Head of caudate nucleus (tissue), 42 donors: ENCODE results near the gene KLHL5.

Experiments used
- DNase-seq, 42 donors: peaks; one replicate each; pipeline versions ENCODE4 v3.0.0 to v3.0.0-alpha.2; 2020 to 2021; ENCODE audit warnings: mixed read lengths in 7 of 42
- intact Hi-C: fragments of 100-400 bp; cut with DNase I; formaldehyde crosslinking; loops from one replicate; pipeline ENCODE4 v1.15.0; 2022

Gene KLHL5

DNA sequence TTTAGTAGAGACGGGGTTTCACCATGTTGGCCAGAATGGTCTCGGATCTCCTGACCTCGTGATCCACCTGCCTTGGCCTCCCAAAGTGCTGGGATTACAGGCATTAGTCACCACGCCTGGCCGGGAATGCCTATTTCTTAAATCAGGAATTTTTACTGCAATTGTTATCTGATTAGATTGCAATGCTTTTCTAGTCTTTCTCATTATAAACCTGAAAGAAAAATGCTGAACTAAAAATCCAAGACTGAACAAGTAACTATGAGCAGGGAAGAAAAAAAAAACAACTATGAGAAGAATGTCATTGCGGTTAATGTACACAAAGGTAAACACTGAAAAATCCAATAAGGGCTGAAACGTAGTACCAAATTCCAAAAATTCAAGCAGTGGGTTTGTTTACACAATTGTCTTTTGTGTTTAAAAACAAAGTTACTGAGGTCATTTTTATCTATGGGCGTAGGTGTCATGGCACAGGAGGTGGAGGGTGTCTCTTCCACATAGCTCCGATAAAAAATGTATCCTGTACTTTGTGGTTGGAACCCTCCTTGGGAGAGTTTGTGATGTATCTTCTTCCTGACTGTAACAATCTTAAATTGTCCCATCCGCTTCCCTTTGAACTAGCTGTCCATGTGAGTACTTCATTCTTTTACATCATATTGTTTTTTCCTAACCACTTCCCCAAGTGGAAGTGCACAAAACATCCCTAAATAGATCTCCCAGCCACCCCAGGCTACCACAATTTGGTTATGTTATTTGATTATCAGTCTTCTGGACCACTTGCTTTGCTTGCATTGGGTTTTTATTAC is 18.8 kb upstream of the KLHL5 start:
- no peak for DNase-seq
- intact Hi-C loops: loop anchor here (10.0 kb wide), 1 partner anchor 142 kb away; the partner anchor contains the start of gene WDR19

DNA sequence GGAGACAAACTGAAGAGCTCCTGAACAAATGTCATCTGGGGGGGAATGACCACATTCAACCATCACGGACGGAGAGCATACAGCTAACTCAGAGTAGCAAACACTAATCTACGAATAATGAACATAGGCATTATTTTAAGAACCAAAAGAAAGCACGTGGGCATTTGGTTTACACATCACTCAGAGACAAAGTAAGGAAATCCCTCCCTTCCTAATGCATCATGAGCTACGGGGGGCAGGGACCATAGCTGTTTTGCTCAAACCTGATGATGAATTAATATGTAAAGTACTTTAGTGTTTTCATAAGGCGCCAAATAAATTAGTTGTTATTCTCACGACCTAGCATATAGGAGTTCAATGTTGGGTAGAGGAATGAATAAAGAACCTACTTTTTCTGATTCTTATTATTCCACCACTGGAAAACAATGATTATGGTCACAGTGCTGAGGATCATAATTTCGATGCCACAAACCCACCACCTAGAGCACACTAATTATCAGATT is 18.1 kb upstream of the KLHL5 start:
- no peak for DNase-seq
- intact Hi-C loops: loop anchor here (10.0 kb wide), 1 partner anchor 141 kb away; the partner anchor contains the start of gene WDR19

DNA sequence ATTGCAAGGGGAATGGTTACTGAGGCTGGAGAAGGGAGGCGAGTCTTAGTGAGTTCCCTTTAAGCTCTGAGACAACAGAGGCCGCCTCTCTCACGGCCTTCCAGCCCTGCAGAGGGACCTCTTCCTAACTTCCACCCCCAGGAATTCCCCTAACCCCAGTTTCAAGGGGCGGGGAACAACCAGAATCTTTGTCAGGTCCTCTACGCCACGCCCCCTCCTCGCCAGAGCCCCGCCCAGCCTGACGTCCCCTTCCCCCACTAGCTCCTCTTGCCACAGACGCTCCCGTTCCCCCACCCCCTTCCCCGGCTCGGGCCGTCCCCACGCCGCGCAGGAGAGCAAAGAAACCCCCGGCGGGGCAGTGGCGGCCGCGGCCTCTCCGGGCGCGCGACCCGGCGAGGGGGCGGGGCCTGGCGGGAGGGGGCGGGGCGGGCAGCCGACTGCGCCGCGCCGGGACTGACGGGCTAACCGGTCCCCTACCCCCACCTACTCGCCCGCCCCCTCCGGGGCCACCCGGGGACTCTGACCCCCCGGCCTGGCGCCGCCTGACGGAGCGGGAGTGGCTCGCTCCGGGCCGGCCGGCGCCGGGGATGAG is 17.6 kb upstream of the KLHL5 start:
- peak; percentile 78 to 95 (median 90) for DNase-seq
- intact Hi-C loops: loop anchor here (10.0 kb wide), 1 partner anchor 140 kb away; the partner anchor contains the start of gene WDR19

DNA sequence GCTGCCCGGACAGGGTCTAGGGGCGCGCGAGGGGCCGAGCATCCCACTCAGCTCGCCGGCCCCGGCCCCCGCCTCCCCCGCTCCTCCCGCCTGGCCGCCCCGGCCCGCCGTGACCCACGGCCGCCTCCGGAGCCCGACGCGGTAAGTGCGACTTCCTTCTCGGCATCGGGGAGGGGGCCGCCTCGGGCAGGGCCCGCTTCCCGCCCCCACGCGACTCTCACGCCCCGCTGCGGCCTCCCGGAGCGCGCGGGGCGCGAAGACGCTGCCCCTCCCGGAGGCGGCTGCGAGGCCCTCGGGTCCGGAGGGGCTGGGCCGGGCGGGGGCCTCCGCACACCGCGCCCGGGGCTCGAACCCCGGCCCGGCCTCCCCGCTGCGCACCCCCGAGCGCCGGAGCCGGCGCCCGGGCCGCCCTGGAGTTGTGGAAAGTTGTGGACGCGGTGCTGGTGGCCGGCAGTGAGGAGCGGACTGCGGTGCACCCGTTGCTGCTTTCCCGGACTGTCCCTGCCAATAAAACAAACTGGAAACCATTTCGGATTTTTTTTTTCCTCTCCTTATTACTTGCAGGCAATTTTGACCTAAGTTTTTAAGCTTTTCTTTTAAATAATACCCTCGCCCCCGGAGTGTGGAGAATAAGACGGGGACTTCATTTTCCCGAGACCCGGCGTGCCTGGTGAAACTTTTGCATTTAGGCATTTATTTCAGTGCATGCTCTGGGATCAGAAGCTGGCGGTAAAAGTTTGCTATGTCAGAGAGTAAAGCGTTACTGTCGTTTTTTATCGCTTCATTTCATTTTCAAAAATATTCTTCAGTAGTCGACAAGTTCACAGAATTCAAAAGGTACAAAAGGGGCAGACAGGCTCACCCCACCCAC is 16.8 kb upstream of the KLHL5 start:
- peak in 28 of 42 donors; percentile 9 to 67 (median 36) for DNase-seq
- intact Hi-C loops: loop anchor here (10.0 kb wide), 1 partner anchor 140 kb away; the partner anchor contains the start of gene WDR19

DNA sequence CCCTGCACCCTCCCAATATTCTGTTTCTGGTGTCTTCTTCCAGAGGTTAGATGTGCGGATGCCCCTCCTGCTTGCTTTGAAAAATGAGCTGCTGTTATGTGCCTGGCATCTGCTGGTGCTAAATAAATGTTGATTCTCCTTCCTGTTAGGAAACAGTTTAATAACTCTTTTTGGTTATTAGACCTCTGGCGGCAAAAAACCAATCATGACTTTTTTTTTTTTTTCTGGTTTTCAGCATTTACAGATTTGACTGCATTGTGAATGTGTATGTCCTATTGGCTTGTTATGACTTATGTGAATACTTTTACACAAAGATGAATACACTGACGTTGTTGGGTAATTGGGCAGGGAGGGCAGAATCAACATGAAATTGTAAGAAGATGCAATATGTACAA is 16.2 kb upstream of the KLHL5 start:
- DNase-seq: no peak
- intact Hi-C loops: loop anchor here (10.0 kb wide), 1 partner anchor 139 kb away; the partner anchor contains the start of gene WDR19

DNA sequence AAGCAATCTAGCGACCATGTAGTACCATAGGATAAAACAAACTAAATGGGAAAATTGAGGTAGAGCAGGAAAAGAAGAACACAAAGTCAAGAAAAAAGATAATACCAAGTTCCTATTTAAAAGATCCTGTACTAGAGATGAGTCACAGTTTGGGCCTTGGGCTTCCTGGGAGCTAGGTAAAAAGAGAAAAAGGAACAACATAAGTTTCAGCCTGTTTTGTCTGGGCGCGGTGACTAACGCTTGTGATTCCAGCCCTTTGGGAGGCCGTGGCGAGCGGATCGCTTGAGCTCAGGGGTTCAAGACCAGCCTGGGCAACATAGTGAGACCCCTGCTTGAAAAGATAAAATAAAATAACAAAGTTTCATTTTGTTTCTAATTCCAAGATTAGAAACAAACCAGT is 15.8 kb upstream of the KLHL5 start:
- intact Hi-C loops: loop anchor here (10.0 kb wide), 1 partner anchor 139 kb away; the partner anchor contains the start of gene WDR19
- peak in 2 of 42 donors; percentile 41 to 55 for DNase-seq

DNA sequence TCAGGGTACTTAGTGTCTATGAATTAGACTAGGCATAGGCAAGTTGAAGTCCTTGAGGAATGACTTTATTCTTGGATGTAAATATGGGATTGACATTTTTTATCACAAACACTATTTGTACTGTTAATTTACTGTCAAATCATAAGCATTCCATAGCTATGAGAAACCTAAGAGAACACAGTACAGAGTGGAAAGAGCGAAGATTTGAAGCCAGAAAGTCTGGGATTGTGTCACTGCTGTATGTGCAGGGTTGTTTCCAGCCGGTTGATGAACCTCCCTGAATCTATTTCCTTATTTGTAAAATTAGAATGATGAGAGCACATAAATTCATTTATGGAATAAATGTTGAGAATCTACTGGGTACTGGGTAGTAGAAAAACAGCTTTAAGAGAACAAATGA is 14.4 kb upstream of the KLHL5 start:
- intact Hi-C loops: loop anchor here (10.0 kb wide), 1 partner anchor 137 kb away; the partner anchor contains the start of gene WDR19

DNA sequence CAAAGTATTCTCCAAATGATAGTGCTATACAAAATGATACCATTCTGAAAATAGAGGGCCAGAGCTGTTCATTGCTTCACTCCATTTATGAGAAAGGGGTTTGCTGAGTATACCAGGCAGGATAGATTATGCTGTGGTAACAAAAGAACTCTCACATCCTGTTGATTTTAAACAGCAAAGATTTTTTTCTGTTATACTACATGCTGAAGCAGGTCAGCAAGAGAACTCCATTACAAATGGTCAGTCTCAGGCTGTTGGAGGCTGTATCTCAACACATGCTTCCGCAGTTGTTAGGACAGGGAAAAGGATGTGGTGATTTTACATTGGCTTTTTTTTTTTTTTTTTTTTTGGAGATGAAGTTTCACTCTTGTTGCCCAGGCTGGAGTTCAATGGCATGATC is 13.7 kb upstream of the KLHL5 start:
- DNase-seq: no peak
- intact Hi-C loops: loop anchor here (10.0 kb wide), 1 partner anchor 136 kb away; the partner anchor contains the start of gene WDR19

More for the DNA sequence above, 14.4 kb upstream of the KLHL5 start:
- no peak for DNase-seq

DNA sequence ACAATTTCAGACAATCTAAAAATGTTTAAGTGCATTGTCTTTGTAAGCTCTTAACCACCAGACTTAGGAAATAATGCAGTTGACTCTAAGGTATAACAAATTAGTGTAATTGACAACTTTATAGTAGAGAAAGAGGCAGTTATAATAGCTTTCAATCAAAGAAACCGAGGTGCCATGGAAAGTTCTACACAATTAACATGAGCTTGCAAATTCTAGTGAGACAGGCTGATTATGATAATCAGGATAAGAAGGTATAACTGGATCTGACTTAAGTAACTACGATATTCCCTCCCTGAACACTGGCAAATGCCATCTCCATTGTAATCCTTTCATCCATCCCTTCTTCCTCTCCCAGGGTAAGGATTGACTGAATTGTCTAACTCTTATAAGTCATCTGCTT is 11.4 kb upstream of the KLHL5 start:
- no peak for DNase-seq
- intact Hi-C loops: no loop called here

DNA sequence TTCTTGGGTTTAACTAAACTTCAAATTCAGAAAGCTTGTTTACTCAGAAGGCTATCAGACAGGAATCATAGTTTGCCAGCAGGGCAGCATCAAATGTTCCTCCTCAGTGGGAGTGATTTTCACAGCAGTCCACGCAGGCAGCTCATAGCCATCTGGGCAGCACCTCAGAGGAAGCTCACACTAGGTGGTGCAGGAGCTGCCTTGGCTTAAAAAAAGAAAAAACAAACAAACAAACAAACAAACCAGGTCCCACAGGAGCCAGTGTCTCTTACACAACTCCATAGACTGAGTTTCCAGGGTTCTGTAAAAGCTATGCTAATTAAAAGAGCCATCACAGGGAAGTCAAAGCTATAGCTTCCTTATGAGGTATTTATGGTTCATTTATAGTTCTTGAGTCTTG is 10.5 kb upstream of the KLHL5 start:
- intact Hi-C loops: no loop called here
- no peak for DNase-seq

DNA sequence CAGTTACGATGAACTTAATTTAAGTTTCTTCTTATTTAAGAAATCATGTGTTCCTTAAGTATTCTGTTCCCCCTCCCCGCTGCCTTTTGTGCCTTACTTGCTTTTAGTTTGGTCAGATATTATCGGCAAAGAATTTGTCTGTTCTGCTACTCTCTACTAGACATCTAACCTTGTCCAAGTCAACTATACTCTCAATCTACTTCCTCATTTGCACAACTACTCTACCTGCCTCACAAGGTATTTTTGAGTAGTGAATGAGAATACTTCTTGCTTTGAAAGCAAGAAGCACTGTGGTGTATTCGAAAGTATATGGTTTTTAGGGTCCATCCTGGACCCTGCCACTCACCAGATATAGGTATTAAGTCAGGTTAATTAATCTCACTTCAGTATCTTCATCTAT is 8.0 kb upstream of the KLHL5 start:
- no peak for DNase-seq
- intact Hi-C loops: no loop called here

DNA sequence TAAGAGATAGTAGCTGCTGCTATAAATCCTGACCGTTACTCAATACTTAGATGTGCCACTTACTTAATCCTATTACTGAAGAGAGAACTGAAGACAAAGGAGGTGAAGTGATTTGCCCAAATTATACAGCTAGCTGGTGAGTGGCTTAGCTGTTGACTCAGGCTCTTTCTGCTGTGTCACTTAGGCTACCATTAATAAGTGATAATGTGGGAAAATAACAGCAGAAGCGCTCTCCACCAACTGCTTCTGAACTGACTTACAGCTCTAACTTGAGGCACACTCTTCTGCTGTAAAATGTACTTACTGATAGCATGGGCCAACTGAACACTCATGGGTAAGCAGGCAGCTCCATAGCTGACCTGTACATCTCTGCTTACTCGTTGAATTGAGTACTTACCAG is 7.5 kb upstream of the KLHL5 start:
- intact Hi-C loops: no loop called here
- no peak for DNase-seq

DNA sequence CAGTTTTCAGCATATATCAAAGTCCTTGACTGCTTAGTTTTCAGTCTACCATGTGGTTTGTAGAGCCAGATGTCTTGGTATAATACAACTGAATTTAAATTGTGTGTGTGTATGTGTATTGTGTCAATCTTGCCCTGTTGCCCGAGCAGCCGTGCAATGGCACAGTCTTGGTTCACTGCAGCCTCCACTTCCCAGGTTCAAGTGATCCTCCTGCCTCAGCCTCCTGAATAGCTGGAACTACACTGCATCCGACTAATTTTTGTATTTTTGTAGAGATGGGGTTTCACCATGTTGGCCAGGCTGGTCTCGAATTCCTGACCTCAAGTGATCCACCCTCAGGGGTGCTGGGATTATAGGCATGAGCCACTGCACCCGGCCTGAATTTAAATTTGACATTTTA is 6.0 kb upstream of the KLHL5 start:
- intact Hi-C loops: no loop called here

DNA sequence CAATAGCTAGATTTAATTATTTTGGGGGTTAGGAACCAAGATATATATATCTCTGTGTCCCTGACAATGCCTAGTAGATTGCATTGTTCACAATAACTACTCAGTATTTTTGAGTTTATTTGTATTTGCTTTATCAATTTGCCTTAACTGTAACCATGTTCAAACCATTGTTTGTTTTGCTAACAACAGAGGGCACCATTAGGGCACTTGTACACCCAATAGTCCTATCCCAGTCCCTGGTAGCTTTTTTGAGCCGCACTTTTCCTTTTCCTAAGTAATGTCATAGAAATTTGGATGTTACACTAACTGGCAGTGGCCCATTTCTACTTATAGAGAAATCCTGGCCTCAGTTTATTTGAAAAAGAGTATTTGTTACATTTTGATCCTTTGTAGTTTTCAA is 575 bp upstream of the KLHL5 start:
- intact Hi-C loops: no loop called here
- no peak for DNase-seq

More for the DNA sequence above, 6.0 kb upstream of the KLHL5 start:
- no peak for DNase-seq

DNA sequence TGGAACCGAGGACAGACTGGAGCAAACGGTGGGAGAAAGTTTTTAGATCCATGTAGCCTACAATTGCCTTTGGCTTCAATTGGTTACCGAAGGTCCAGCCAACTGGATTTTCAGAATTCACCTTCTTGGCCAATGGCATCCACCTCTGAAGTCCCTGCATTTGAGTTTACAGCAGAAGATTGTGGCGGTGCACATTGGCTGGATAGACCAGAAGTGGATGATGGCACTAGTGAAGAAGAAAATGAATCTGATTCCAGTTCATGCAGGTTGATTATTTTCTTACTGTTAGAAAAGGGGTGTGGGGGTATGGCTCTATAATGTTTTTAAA is 702 bp downstream of the KLHL5 start:
- peak in 3 of 42 donors; percentile 11 to 21 (median 12) for DNase-seq
- intact Hi-C loops: no loop called here

DNA sequence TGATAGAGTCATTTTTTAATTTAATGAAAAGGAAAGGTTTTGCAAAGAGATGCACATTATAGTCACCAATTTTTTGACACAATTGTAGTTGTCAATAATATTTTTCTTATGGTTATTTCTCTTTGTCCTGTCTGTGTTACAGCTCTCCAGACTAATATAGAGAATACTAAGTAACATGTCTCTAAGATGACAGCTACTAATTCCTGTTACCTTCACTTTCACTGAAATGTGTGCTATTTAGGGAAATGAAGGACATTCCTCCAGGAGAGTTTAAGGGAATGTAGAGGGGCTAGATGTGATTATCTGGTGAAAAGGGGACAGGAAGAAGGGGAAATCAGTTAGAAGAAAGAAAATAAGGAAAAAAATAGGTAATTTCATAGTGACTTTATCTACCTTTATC is 1.4 kb downstream of the KLHL5 start:
- intact Hi-C loops: no loop called here

DNA sequence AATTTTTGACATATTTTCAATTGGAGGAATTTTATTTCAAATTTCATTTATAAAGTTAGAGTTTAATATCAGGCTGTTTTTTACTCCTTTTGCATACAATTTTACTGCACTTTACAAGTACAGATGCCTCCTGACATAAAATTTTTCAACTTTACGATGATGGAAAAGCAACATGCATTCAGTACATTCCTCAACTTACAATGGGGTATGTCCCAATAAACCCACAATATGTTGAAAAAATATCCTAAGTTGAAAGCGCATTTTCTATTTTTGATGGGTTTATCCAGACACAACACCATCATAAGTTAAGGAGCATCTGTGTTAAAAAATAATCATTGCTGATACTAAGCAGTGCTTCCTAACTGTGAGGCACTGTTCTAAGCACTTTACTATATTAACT is 4.3 kb downstream of the KLHL5 start:
- no peak for DNase-seq
- intact Hi-C loops: no loop called here

More for the DNA sequence above, 1.4 kb downstream of the KLHL5 start:
- no peak for DNase-seq

DNA sequence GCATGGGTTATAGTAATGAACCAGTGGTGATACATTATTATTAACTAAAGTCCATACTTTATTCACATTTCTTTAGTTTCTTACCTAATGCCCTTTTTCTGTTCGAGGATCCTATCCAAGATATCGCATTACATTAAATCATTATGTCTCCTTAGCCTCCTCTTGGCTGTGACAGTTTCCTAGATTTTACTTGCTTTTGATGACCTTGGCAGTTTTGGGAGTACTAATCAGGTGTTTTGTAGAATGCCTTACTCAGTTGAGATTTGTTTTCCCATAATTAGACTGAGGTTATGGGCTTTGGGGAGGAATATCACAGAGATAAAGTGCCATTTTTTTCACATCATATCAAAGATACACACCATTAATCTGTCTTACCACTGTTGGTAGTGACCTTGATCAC is 5.0 kb downstream of the KLHL5 start:
- intact Hi-C loops: no loop called here
- no peak for DNase-seq

DNA sequence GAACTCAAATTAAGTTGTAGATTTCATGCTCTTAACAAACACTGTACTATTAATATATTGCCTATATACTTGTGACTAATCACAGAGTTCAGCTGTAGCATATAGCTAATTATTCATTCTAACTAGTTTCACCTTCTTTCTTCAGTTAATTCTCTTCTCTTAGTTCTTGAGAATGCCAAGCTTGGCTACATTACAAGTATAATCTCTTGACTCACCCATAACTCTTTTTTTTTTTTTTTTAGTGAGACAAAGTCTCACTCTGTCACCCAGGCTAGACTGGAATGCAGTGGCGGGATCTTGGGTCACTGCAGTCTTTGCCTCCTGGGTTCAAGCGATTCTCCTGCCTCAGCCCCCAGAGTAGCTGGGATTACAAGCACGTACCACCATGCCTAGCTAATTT is 5.4 kb downstream of the KLHL5 start:
- DNase-seq: no peak
- intact Hi-C loops: no loop called here
